CD4-positive, alpha-beta T cell treated with Interferon gamma for 1 hour (primary cell): ENCODE results near the gene CYP2B6.
"Not testable (repeated sequence)": the region's sequence is repeated elsewhere in the genome, so short reads cannot be mapped to it uniquely, and the experiment has no call there.

Source experiments
- DNase-seq: peaks from one replicate; pipeline ENCODE4 v3.0.0-alpha.2; 2020

The CYP2B6 gene

GRCh38 chr19:41039806-41040205, 48.7 kb downstream of the CYP2B6 start:
- DNase-seq = no peak

- DNase-seq = not testable (repeated sequence)
Measured at GRCh38 chr19:41045095-41045494, 54.0 kb downstream of the CYP2B6 start.

DNA sequence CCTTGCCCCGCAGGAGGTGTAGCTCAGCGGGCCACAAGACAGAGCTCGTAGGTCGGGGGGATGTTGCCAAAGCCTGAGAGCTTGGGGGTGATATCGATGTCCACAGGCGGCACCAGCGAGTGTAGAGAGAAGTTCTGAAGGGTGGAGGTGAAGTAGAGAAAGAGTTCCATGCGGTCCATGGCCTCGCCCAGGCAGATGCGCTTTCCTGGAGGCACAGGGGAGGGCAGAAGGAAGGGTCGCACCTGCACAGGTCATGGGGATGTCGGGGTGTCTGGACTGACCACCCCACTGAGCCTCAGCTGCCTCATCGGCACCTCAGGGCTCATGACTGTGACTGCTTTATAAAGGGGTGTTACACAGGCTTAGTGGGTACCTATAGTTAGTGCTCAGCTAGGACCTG, 59.3 kb downstream of the CYP2B6 start:
- DNase-seq = no peak

GRCh38 chr19:41052162-41052561, 61.1 kb downstream of the CYP2B6 start:
- DNase-seq = not testable (repeated sequence)

- DNase-seq = not testable (repeated sequence)
Measured at GRCh38 chr19:41053331-41053730, 62.2 kb downstream of the CYP2B6 start.

GRCh38 chr19:41064974-41065569, 74.0 kb downstream of the CYP2B6 start:
- DNase-seq = no peak
